ENCODE measurements around the gene MAP2K5. TPM values are rescaled to one million over a fixed set of nuclear protein-coding genes. Genes with fewer than 3 reads are reported as not detected.
A peak's percentile ranks its signal among the peaks of the same experiment; 100 is the strongest.

The MAP2K5 gene
- total RNA-seq, 1 donor from 2014 or later: 30.7 TPM

- H3K4me1 Mint-ChIP-seq (ENCODE audit: low read depth): peaks cover 13% of the 10 kb centered on the region
- no peak for DNase-seq (ENCODE audit: low spot score, unreplicated experiment)
- H3K27me3 Mint-ChIP-seq: no peaks in the 10 kb centered on the region
- H3K36me3 Mint-ChIP-seq (ENCODE audit: insufficient read depth): peaks cover 4% of the 10 kb centered on the region
- no peak overlapping the region for H3K27ac Mint-ChIP-seq
- no peaks in the 10 kb centered on the region for H3K9me3 Mint-ChIP-seq (ENCODE audit: low read depth)
- TF ChIP-seq CTCF (IDR thresholded peaks at IDR 0.05; ENCODE audit: unreplicated experiment): no peak
- no peak overlapping the region for H3K4me3 Mint-ChIP-seq (ENCODE audit: low read depth)
These were observed 182.3 kb downstream of the MAP2K5 start for GRCh38 chr15:67724691-67725375.

GRCh38 chr15:67730135-67730534, 187.6 kb downstream of the MAP2K5 start:
- Mint-ChIP-seq H3K27me3 (no peaks in the 10 kb centered on the region), H3K27ac (no peak overlapping the region), H3K4me3 (ENCODE audit: low read depth) (no peak overlapping the region), H3K4me1 (ENCODE audit: low read depth) (peaks cover 27% of the 10 kb centered on the region), H3K9me3 (ENCODE audit: low read depth) (no peaks in the 10 kb centered on the region), H3K36me3 (ENCODE audit: insufficient read depth) (peaks cover 4% of the 10 kb centered on the region)
- DNase-seq (ENCODE audit: low spot score, unreplicated experiment): no peak
- no peak for TF ChIP-seq CTCF (IDR thresholded peaks at IDR 0.05; ENCODE audit: unreplicated experiment)

- H3K4me3 Mint-ChIP-seq (ENCODE audit: low read depth): no peak overlapping the region
- H3K27me3 Mint-ChIP-seq: no peaks in the 10 kb centered on the region
- no peaks in the 10 kb centered on the region for H3K9me3 Mint-ChIP-seq (ENCODE audit: low read depth)
- no peak overlapping the region for H3K27ac Mint-ChIP-seq
- H3K36me3 Mint-ChIP-seq (ENCODE audit: insufficient read depth): no peaks in the 10 kb centered on the region
- no peak for TF ChIP-seq CTCF (IDR thresholded peaks at IDR 0.05; ENCODE audit: unreplicated experiment)
- no peak for DNase-seq (ENCODE audit: low spot score, unreplicated experiment)
- peaks cover 27% of the 10 kb centered on the region for H3K4me1 Mint-ChIP-seq (ENCODE audit: low read depth)
These were observed 188.7 kb downstream of the MAP2K5 start for GRCh38 chr15:67731112-67731721.

GRCh38 chr15:67732164-67732563, 189.7 kb downstream of the MAP2K5 start:
- no peak for TF ChIP-seq CTCF (IDR thresholded peaks at IDR 0.05; ENCODE audit: unreplicated experiment)
- H3K27me3 Mint-ChIP-seq: no peaks in the 10 kb centered on the region
- H3K27ac Mint-ChIP-seq: no peak overlapping the region
- no peak for DNase-seq (ENCODE audit: low spot score, unreplicated experiment)
- no peak overlapping the region for H3K4me3 Mint-ChIP-seq (ENCODE audit: low read depth)
- no peaks in the 10 kb centered on the region for H3K9me3 Mint-ChIP-seq (ENCODE audit: low read depth)
- peaks cover 27% of the 10 kb centered on the region for H3K4me1 Mint-ChIP-seq (ENCODE audit: low read depth)
- no peaks in the 10 kb centered on the region for H3K36me3 Mint-ChIP-seq (ENCODE audit: insufficient read depth)

- Mint-ChIP-seq H3K4me1 (ENCODE audit: low read depth) (peaks cover 31% of the 10 kb centered on the region), H3K27me3 (no peaks in the 10 kb centered on the region), H3K9me3 (ENCODE audit: low read depth) (no peaks in the 10 kb centered on the region), H3K36me3 (ENCODE audit: insufficient read depth) (peaks cover 2% of the 10 kb centered on the region), H3K4me3 (ENCODE audit: low read depth) (no peak overlapping the region), H3K27ac (peak overlapping the region; percentile 50)
- no peak for DNase-seq (ENCODE audit: low spot score, unreplicated experiment)
- no peak for TF ChIP-seq CTCF (IDR thresholded peaks at IDR 0.05; ENCODE audit: unreplicated experiment)
These were observed 190.3 kb downstream of the MAP2K5 start for GRCh38 chr15:67732671-67733374.
